GM13976 (cell line): Measurements from ENCODE around the gene MYL10.
"Not testable (repeated sequence)": the region's sequence is repeated elsewhere in the genome, so short reads cannot be mapped to it uniquely, and the experiment has no call there.

Source experiments
- DNase-seq: peaks from one replicate; pipeline ENCODE4 v3.0.0; 2012; ENCODE audit warnings: low spot score
- CTCF ChIP-seq: IDR thresholded peaks from 2 replicates; pipeline ENCODE4 v1.5.1; 2012; ENCODE audit warnings: borderline replicate concordance, mild to moderate bottlenecking; ENCODE audit not compliant: insufficient read depth; ENCODE audit errors: extremely low read depth, missing control alignments, control extremely low read depth
- in situ Hi-C: fragments of 300-500 bp; cut with MboI; formaldehyde crosslinking; loops from one replicate; pipeline ENCODE4 v1.12.0; 2022; ENCODE audit warnings: low sequenced_read_pairs, mixed read lengths, inconsistent platforms; ENCODE audit not compliant: unreplicated experiment

MYL10 gene

GRCh38 chr7:101644879-101645278 lies 15.8 kb upstream of the MYL10 start:
- DNase-seq = no peak
- TF ChIP-seq CTCF = no peak
- in situ Hi-C loops = no loop called here

GRCh38 chr7:101639127-101639526 lies 10.0 kb upstream of the MYL10 start:
- DNase-seq, in situ Hi-C loops: not testable (repeated sequence)

- DNase-seq = no peak
- TF ChIP-seq CTCF = no peak
- in situ Hi-C loops = no loop called here
These were observed 7.9 kb upstream of the MYL10 start for GRCh38 chr7:101636822-101637623.

GRCh38 chr7:101635484-101635883 lies 6.4 kb upstream of the MYL10 start:
- TF ChIP-seq CTCF = no peak
- in situ Hi-C loops = no loop called here
- no peak for DNase-seq

DNA sequence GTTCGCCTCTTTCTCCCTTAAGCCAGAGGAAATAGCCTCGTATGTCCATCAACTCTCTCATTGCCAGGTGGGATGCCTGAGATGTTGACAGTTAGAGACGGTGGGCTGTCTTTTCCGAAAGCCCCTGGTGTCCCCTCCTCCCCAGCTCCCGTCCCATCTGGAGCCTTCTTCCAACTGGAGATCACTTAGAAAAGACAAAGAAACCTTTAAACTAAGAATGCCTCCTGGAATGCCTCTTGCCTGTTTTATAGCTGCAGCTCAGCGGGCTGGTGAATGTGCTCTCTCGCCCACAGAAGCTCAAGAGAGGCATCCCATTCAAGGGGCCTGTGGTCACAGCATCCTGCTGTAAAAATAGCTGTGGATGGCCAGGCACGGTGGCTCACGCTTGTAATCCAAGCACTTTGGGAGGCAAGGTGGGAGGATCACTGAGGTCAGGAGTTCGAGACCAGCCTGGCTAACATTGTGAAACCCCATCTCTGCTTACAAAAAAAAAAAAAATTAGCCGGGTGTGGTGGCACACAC lies 5.2 kb upstream of the MYL10 start:
- in situ Hi-C loops = no loop called here
- TF ChIP-seq CTCF = no peak
- DNase-seq = no peak

GRCh38 chr7:101633511-101633910 lies 4.4 kb upstream of the MYL10 start:
- no peak for DNase-seq
- in situ Hi-C loops = no loop called here
- TF ChIP-seq CTCF = no peak

- in situ Hi-C loops = no loop called here
- no peak for TF ChIP-seq CTCF
- no peak for DNase-seq
These were observed 3.5 kb upstream of the MYL10 start for GRCh38 chr7:101632641-101633040.
